OCI-LY3 (cell line): ENCODE measurements around the gene TMEM129.
A peak's percentile ranks its signal among the peaks of the same experiment; 100 is the strongest.

Source experiments
- H2AFZ ChIP-seq: fragments of 200-600, 300-600 bp; shearing (Covaris generic); 2 replicates; pipeline ENCODE4 v1.6.0; 2014; ENCODE audit warnings: antibody characterized with exemption, low read depth, low read length
- H3K27ac ChIP-seq: fragments of 200-600, 300-600 bp; sonication (generic); 2 replicates; pipeline ENCODE4 v1.5.1; 2014; ENCODE audit warnings: mild to moderate bottlenecking, low read length, moderate library complexity, mixed read lengths
- H3K27me3 ChIP-seq: fragments of 200-600, 300-600 bp; sonication (generic); 2 replicates; pipeline ENCODE4 v1.6.1; 2014; ENCODE audit warnings: low read depth, low read length, mixed read lengths
- H3K36me3 ChIP-seq: fragments of 200-600, 300-600 bp; sonication (generic); replicated peaks from 2 replicates; pipeline ENCODE3; 2014; ENCODE audit warnings: low read depth, low read length, mixed read lengths
- H3K4me1 ChIP-seq: fragments of 300-600, 200-600 bp; sonication (generic); 2 replicates; pipeline ENCODE4 v1.6.1; 2014; ENCODE audit warnings: low read length, mixed read lengths
- H3K4me2 ChIP-seq: fragments of 200-600, 300-600 bp; sonication (generic); 2 replicates; pipeline ENCODE4 v1.6.1; 2014; ENCODE audit warnings: low read length, mixed read lengths
- H3K4me3 ChIP-seq: fragments of 300-600, 200-600 bp; sonication (generic); 2 replicates; pipeline ENCODE4 v1.5.1; 2014; ENCODE audit warnings: antibody characterized with exemption, mild to moderate bottlenecking, low read length, moderate library complexity
- H3K79me2 ChIP-seq: fragments of 300-600, 200-600 bp; shearing (Covaris generic); 2 replicates; pipeline ENCODE4 v1.6.1; 2014; ENCODE audit warnings: mild to moderate bottlenecking, low read length, mixed read lengths
- H3K9ac ChIP-seq: fragments of 300-600, 200-600 bp; shearing (Covaris generic); 2 replicates; pipeline ENCODE4 v1.6.0; 2014; ENCODE audit warnings: mild to moderate bottlenecking, low read length, moderate library complexity
- H3K9me3 ChIP-seq: fragments of 200-600, 300-600 bp; shearing (Covaris generic); 2 replicates; pipeline ENCODE4 v1.6.1; 2014; ENCODE audit warnings: low read length, mixed read lengths; ENCODE audit not compliant: insufficient read depth
- H4K20me1 ChIP-seq: fragments of 200-600, 300-600 bp; sonication (generic); 2 replicates; pipeline ENCODE4 v1.6.1; 2016; ENCODE audit warnings: low read length, mixed read lengths; ENCODE audit not compliant: insufficient read depth
- EZH2phosphoT487 ChIP-seq: fragments of 200-600 bp; shearing (Covaris generic); IDR thresholded peaks from 2 replicates; pipeline ENCODE4 v1.6.1; 2018; ENCODE audit warnings: antibody characterized with exemption, mixed run types, low read depth
- TF ChIP-seq, protein P1 (sequence below): fragments of 200-600, 300-600 bp; sonication (generic); IDR thresholded peaks from 2 replicates; pipeline ENCODE4 v1.5.1; 2014; ENCODE audit warnings: antibody characterized with exemption, low read length, low read depth

The TMEM129 gene

DNA sequence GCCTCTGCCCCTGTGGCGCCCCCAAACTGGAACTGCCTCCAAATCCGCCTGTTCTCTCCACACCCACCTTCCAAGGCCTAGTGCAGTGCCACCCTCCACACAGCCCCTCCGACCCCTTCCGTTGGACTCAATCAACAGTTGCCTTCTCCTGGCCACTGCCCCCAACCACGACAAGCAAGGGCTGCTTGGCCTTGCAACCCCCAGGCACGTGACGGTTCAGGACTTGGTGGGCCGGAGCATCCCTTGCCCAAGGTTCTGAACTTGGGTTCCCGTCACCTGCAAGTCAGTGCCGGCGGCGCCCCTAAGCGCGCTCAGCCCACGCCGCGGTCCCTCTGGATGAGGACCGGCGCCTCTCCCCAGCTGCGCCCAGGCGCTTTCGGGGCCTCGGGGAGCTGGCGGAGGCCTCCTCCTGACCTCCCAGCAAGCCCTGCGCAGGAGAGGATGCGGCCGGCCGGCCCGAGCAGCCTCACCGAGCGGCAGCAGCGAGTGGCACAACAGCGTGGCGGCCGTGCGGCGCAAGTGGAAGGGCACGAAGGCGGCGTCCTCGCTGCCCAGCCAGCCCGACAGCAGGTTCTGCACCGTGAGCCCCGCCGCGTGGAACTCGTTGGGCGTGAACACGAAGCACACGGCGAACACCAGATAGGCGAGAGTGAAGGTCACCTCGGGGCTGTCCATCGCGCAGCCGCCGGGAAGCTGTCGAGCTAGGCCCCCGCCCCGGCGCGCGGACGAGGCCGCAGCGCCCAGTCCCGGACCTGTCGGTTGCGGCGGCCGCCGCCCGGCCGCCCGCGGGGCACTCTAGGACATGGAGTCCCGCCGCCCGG, 750 bp downstream of the TMEM129 start:
- no peak for TF ChIP-seq EZH2phosphoT487
- TF ChIP-seq, protein P1, sequence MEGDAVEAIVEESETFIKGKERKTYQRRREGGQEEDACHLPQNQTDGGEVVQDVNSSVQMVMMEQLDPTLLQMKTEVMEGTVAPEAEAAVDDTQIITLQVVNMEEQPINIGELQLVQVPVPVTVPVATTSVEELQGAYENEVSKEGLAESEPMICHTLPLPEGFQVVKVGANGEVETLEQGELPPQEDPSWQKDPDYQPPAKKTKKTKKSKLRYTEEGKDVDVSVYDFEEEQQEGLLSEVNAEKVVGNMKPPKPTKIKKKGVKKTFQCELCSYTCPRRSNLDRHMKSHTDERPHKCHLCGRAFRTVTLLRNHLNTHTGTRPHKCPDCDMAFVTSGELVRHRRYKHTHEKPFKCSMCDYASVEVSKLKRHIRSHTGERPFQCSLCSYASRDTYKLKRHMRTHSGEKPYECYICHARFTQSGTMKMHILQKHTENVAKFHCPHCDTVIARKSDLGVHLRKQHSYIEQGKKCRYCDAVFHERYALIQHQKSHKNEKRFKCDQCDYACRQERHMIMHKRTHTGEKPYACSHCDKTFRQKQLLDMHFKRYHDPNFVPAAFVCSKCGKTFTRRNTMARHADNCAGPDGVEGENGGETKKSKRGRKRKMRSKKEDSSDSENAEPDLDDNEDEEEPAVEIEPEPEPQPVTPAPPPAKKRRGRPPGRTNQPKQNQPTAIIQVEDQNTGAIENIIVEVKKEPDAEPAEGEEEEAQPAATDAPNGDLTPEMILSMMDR, result no peak
- peak overlapping the region; percentile 98 for H3K9ac ChIP-seq
- peak overlapping the region; percentile 98 for H3K4me2 ChIP-seq
- no peaks in the 10 kb centered on the region for H3K9me3 ChIP-seq
- peaks cover 25% of the 10 kb centered on the region for H3K36me3 ChIP-seq
- peak overlapping the region; percentile 69 for H3K27ac ChIP-seq
- peaks cover 84% of the 10 kb centered on the region for H3K79me2 ChIP-seq
- H3K27me3 ChIP-seq, result no peaks in the 10 kb centered on the region
- H3K4me3 ChIP-seq, result peak overlapping the region; percentile 98
- 0 out of 2 replicates have a peak, but pooled peaks cover 6% of the 10 kb centered on the region for H4K20me1 ChIP-seq
- no peak overlapping the region; the same call in 1 of the 2 replicates for H2AFZ ChIP-seq
- peaks cover 28% of the 10 kb centered on the region for H3K4me1 ChIP-seq

GRCh38 chr4:1718095-1718850, 2.9 kb downstream of the TMEM129 start:
- no peak overlapping the region for H3K4me2 ChIP-seq
- TF ChIP-seq EZH2phosphoT487, result no peak
- TF ChIP-seq, protein P1, result no peak
- peaks cover 19% of the 10 kb centered on the region for H3K36me3 ChIP-seq
- no peak overlapping the region for H2AFZ ChIP-seq
- no peak overlapping the region for H3K27ac ChIP-seq
- H3K79me2 ChIP-seq, result peaks cover 97% of the 10 kb centered on the region
- no peak overlapping the region; the same call in 1 of the 2 replicates for H3K4me3 ChIP-seq
- H3K4me1 ChIP-seq, result peaks cover 42% of the 10 kb centered on the region
- no peak overlapping the region for H3K9ac ChIP-seq
- peaks cover 12% of the 10 kb centered on the region; the same call in 1 of the 2 replicates for H4K20me1 ChIP-seq
- H3K9me3 ChIP-seq, result no peaks in the 10 kb centered on the region
- no peaks in the 10 kb centered on the region for H3K27me3 ChIP-seq

GRCh38 chr4:1717129-1718094, 3.7 kb downstream of the TMEM129 start:
- peaks cover 95% of the 10 kb centered on the region for H3K79me2 ChIP-seq
- H3K4me3 ChIP-seq, result no peak overlapping the region
- no peaks in the 10 kb centered on the region for H3K9me3 ChIP-seq
- no peak overlapping the region for H3K27ac ChIP-seq
- no peak for TF ChIP-seq EZH2phosphoT487
- TF ChIP-seq, protein P1, result no peak
- H3K4me1 ChIP-seq, result peaks cover 33% of the 10 kb centered on the region
- peaks cover 8% of the 10 kb centered on the region; the same call in 1 of the 2 replicates for H4K20me1 ChIP-seq
- H3K9ac ChIP-seq, result no peak overlapping the region
- H3K36me3 ChIP-seq, result peaks cover 22% of the 10 kb centered on the region
- no peak overlapping the region for H2AFZ ChIP-seq
- H3K4me2 ChIP-seq, result no peak overlapping the region
- no peaks in the 10 kb centered on the region for H3K27me3 ChIP-seq
